HepG2 (cell line): Measurements from ENCODE around the gene PLXNA3. TPM values are rescaled to one million over a fixed set of nuclear protein-coding genes. Genes with fewer than 3 reads are reported as not detected.

Experiments
- ATAC-seq: fragments of 200-7000 bp; cut with Tn5 transposase; 3 replicates; pipeline ENCODE4 v1.9.1; 2020; ENCODE audit warnings: mild to moderate bottlenecking, moderate library complexity
- BruUV-seq: library from RNA; stranded (reverse); fragments of 400-500 nt; replicated peaks from 2 replicates; lab custom pipeline; 2021; lab: Mats Ljungman, UMichigan
- CTCF ChIA-PET: fragments of 300-600 bp; formaldehyde crosslinking; extraction: SDS; loops from one replicate; lab custom pipeline; 2021; ENCODE audit warnings: low total read pairs, inconsistent platforms, low intra/inter-chr PET ratio; lab: Yijun Ruan, JAX
- POLR2A ChIA-PET: fragments of 350-600 bp; sonication (Branson Sonifier 250); formaldehyde crosslinking; loops from one replicate; lab custom pipeline; 2020; ENCODE audit warnings: antibody characterized with exemption, inconsistent platforms; lab: Yijun Ruan, JAX
- DNase-seq: peaks from one replicate; pipeline ENCODE4 v3.0.0-alpha.2; 2015; ENCODE audit warnings: low spot score
- FAIRE-seq: peaks from 3 replicates; lab custom pipeline; 2011; peaks lifted over from hg19 to GRCh38; lab: Jason Lieb, UNC
- H2AFZ ChIP-seq: one replicate; pipeline ENCODE4 v1.6.1; 2011; ENCODE audit warnings: low read length, inconsistent platforms
- H3K27ac ChIP-seq: fragments of 300-600 bp; 3 replicates; pipeline ENCODE4 v1.8.0; 2011; ENCODE audit warnings: mixed run types, mild to moderate bottlenecking, mixed read lengths, low read length, inconsistent platforms; ENCODE audit not compliant: insufficient read depth; ENCODE audit errors: extremely low read length
- H3K27me3 ChIP-seq, 2 experiments: fragments of 200-600 bp in 1 of 2; 2 replicates in 1 of 2; 3 replicates in 1 of 2; pipeline versions ENCODE4 v1.6.0 to v1.8.0; 2011; ENCODE audit warnings: low read length in 2 of 2, mild to moderate bottlenecking in 2 of 2, moderate library complexity in 2 of 2, inconsistent platforms in 1 of 2; ENCODE audit not compliant: insufficient read depth in 2 of 2, control insufficient read depth in 1 of 2
- H3K36me3 ChIP-seq, 2 experiments: fragments of 200-600 bp in 1 of 2; replicated peaks in 1 of 2; 2 replicates in 1 of 2; 3 replicates in 1 of 2; pipeline versions ENCODE4 v1.5.1 to v1.8.0; 2011; ENCODE audit warnings: low read length in 2 of 2, inconsistent platforms in 1 of 2; ENCODE audit not compliant: insufficient read depth in 2 of 2, control insufficient read depth in 1 of 2
- H3K4me1 ChIP-seq: 2 replicates; pipeline ENCODE4 v1.5.1; 2012; ENCODE audit warnings: low read length, inconsistent platforms; ENCODE audit not compliant: insufficient read depth
- H3K4me2 ChIP-seq: 2 replicates; pipeline ENCODE4 v1.6.0; 2011; ENCODE audit warnings: low read depth, low read length, inconsistent platforms
- H3K4me3 ChIP-seq, 3 experiments: fragments of 200-600 bp in 1 of 3; sonication (generic), shearing (Covaris generic) in 1 of 3; replicated peaks in 1 of 3; 2 replicates each; pipeline ENCODE4 v1.5.1; 2011 to 2016; ENCODE audit warnings: low read length in 3 of 3, inconsistent platforms in 2 of 3, low read depth in 2 of 3, mild to moderate bottlenecking in 2 of 3, control low read depth in 1 of 3, mixed read lengths in 1 of 3; ENCODE audit not compliant: insufficient read depth in 1 of 3
- H3K79me2 ChIP-seq: one replicate; pipeline ENCODE4 v1.6.1; 2011; ENCODE audit warnings: low read length, inconsistent platforms; ENCODE audit not compliant: insufficient read depth
- H3K9ac ChIP-seq: 2 replicates; pipeline ENCODE4 v1.6.0; 2011; ENCODE audit warnings: mild to moderate bottlenecking, low read depth, low read length, inconsistent platforms; ENCODE audit not compliant: insufficient read depth
- H3K9me3 ChIP-seq: 2 replicates; pipeline ENCODE4 v1.5.1; 2012; ENCODE audit warnings: mild to moderate bottlenecking, low read length
- H4K20me1 ChIP-seq: 2 replicates; pipeline ENCODE4 v1.6.0; 2011; ENCODE audit warnings: inconsistent platforms, mild to moderate bottlenecking, low read length, moderate library complexity; ENCODE audit not compliant: insufficient read depth
- DNMT1 ChIP-seq: sonication (generic); formaldehyde crosslinking; IDR thresholded peaks from 2 replicates; pipeline ENCODE4 v1.5.1; 2020; ENCODE audit warnings: mild to moderate bottlenecking, missing genetic modification reagents
- GATAD1 ChIP-seq: IDR thresholded peaks from 2 replicates; pipeline ENCODE4 v1.6.1; 2016; ENCODE audit warnings: missing genetic modification reagents, missing compliant biosample characterization
- GLI4 ChIP-seq: sonication (generic); formaldehyde crosslinking; IDR thresholded peaks from 2 replicates; pipeline ENCODE4 v1.5.1; 2020; ENCODE audit warnings: missing genetic modification reagents, mild to moderate bottlenecking, moderate library complexity, borderline replicate concordance
- KDM6A ChIP-seq: IDR thresholded peaks from 2 replicates; pipeline ENCODE4 v1.6.1; 2016; ENCODE audit warnings: low read depth
- MATR3 ChIP-seq: sonication (generic); formaldehyde crosslinking; IDR thresholded peaks from 2 replicates; pipeline ENCODE4 v1.4.0; 2020; ENCODE audit warnings: missing genetic modification reagents
- NFE2L1 ChIP-seq: sonication (generic); formaldehyde crosslinking; IDR thresholded peaks from 2 replicates; pipeline ENCODE4 v1.4.0; 2020; ENCODE audit warnings: missing genetic modification reagents, mild to moderate bottlenecking, borderline replicate concordance
- PRPF4 ChIP-seq: fragments of 200-400 bp; formaldehyde crosslinking; IDR thresholded peaks from 2 replicates; pipeline ENCODE4 v1.6.1; 2016; ENCODE audit warnings: low read length, low read depth; ENCODE audit not compliant: poor library complexity, severe bottlenecking
- RXRB ChIP-seq: IDR thresholded peaks from 2 replicates; pipeline ENCODE4 v1.6.1; 2016; ENCODE audit warnings: borderline replicate concordance, missing genetic modification reagents, missing compliant biosample characterization
- ZFP41 ChIP-seq: sonication (generic); formaldehyde crosslinking; IDR thresholded peaks from 2 replicates; pipeline ENCODE4 v1.4.0; 2020; ENCODE audit warnings: mild to moderate bottlenecking, missing genetic modification reagents, borderline replicate concordance
- ZMYM3 ChIP-seq: sonication (generic); formaldehyde crosslinking; IDR thresholded peaks from 2 replicates; pipeline ENCODE4 v1.5.1; 2020; ENCODE audit warnings: mild to moderate bottlenecking, missing genetic modification reagents
- ZNF136 ChIP-seq: sonication (generic); formaldehyde crosslinking; IDR thresholded peaks from 2 replicates; pipeline ENCODE4 v1.8.1; 2022; ENCODE audit warnings: low read depth, mild to moderate bottlenecking, moderate library complexity, missing genetic modification reagents
- ZNF207 ChIP-seq: fragments of 450-650 bp; IDR thresholded peaks from 2 replicates; pipeline ENCODE4 v1.6.1; 2016; ENCODE audit warnings: antibody characterized with exemption, borderline replicate concordance
- ZNF484 ChIP-seq: sonication (generic); formaldehyde crosslinking; IDR thresholded peaks from 2 replicates; pipeline ENCODE4 v1.5.1; 2020; ENCODE audit warnings: mild to moderate bottlenecking, low read depth, missing genetic modification reagents, borderline replicate concordance
- WGBS: methylation state at CpG from one replicate; pipeline ENCODE4 v1.1.6; 2017; ENCODE audit warnings: low lambda C conversion rate; 5-methylcytosine and 5-hydroxymethylcytosine counted together
- in situ Hi-C: cut with HindIII; loops from 2 replicates; pipeline ENCODE4 v1.10.0; 2017; ENCODE audit warnings: low pct_unique_long_range_greater_than_20kb; ENCODE audit not compliant: extremely low pct_ligation_motif_present
- intact Hi-C: fragments of 100-400 bp; cut with micrococcal nuclease; formaldehyde crosslinking; loops from one replicate; pipeline ENCODE4 v1.10.0; 2022; ENCODE audit not compliant: unreplicated experiment
- polyA plus RNA-seq, 8 experiments: library from polyadenylated mRNA; depleted of rRNA in 3 of 8; stranded (reverse) in 7 of 8; unstranded in 1 of 8; fragments of >200 nt; fragmentation: Illumina TruSeq in 4 of 8; extraction: Trizol in 4 of 8; gene quantifications; 2 replicates each; pipeline versions ENCODE4 v1.2.1 to v1.2.3, GENCODE V29; 2011 to 2016; ENCODE audit warnings: low read depth in 4 of 8, missing spikeins in 1 of 8, mixed read lengths in 1 of 8; ENCODE audit not compliant: insufficient read depth in 1 of 8
- total RNA-seq, 5 experiments: library from RNA; depleted of rRNA; stranded (reverse); fragments of >200 nt; fragmentation: Illumina TruSeq; extraction: Trizol; gene quantifications; 2 replicates each; pipeline ENCODE4 v1.2.3, GENCODE V29; 2016; ENCODE audit warnings: low read depth in 1 of 5
- TF ChIP-seq, protein P1 (sequence below): sonication (generic); formaldehyde crosslinking; IDR thresholded peaks from 2 replicates; pipeline ENCODE4 v1.8.0; 2022; ENCODE audit warnings: mild to moderate bottlenecking, missing genetic modification reagents, moderate library complexity
- TF ChIP-seq, protein P2 (sequence below): sonication (generic); formaldehyde crosslinking; IDR thresholded peaks from 2 replicates; pipeline ENCODE4 v1.5.0; 2020; ENCODE audit warnings: missing genetic modification reagents, mild to moderate bottlenecking, borderline replicate concordance
- TF ChIP-seq, protein P3 (sequence below): sonication (generic); formaldehyde crosslinking; IDR thresholded peaks from 2 replicates; pipeline ENCODE4 v1.4.0; 2020; ENCODE audit warnings: missing genetic modification reagents
- TF ChIP-seq, protein P4 (sequence below): sonication (generic); formaldehyde crosslinking; IDR thresholded peaks from 2 replicates; pipeline ENCODE4 v1.5.1; 2020; ENCODE audit warnings: missing genetic modification reagents, mild to moderate bottlenecking, borderline replicate concordance
- TF ChIP-seq, protein P5 (sequence below): fragments of 450-650 bp; IDR thresholded peaks from 2 replicates; pipeline ENCODE4 v1.6.1; 2017
- TF ChIP-seq, protein P6 (sequence below): sonication (generic); formaldehyde crosslinking; IDR thresholded peaks from 2 replicates; pipeline ENCODE4 v1.4.0; 2020; ENCODE audit warnings: low read depth, mild to moderate bottlenecking, missing genetic modification reagents

The PLXNA3 gene
- total and polyA plus RNA-seq, 2 of the 13 experiments (the other 11 are each of a cell fraction or from before 2014, with no cell fraction given) = 5.8 to 20.6 TPM

DNA sequence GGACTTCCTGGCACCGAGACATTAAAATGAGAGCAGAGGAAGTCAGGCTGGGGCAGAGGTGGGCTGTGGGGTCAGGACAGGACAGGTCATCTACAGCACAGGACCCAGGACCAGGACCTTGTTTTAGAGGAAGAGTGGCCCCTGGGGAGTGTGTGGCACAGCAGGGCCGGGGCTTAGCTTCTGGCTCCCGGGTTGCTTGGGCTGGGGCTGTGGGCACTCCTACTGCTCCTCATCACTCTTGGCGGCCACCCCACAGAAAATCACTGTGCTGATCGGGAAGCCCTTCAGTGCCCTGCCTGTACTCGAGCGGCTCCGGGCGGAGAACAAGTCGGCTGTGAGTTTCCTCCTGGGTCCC lies 37.7 kb upstream of the PLXNA3 start:
- H3K4me3 ChIP-seq = no peak overlapping the region
- H3K27ac ChIP-seq = no peak overlapping the region
- in situ Hi-C loops = loop anchor here (25.0 kb wide), 1 partner anchor 117 kb away; the partner anchor contains the start of genes G6PD and IKBKG
- no peak overlapping the region for H2AFZ ChIP-seq
- DNase-seq (no peak), FAIRE-seq (no peak), ATAC-seq (no peak)
- H3K4me1 ChIP-seq = no peaks in the 10 kb centered on the region
- no peaks in the 10 kb centered on the region for H3K79me2 ChIP-seq
- ChIA-PET POLR2A (interaction anchor here (1.1 to 1.9 kb wide), 3 partner anchors 9 to 23 kb away, joined by 4 to 5 read pairs (median 5); partner anchors contain the start of genes DNASE1L1, RPL10 and TAFAZZIN), CTCF (no interaction called here)
- H3K9ac ChIP-seq = no peak overlapping the region
- H3K27me3 ChIP-seq = no peaks in the 10 kb centered on the region
- no peaks in the 10 kb centered on the region for H4K20me1 ChIP-seq
- BruUV-seq = no TSS peak
- WGBS = no CpG with 5 or more reads among the region's 10 CpGs
- H3K9me3 ChIP-seq = no peaks in the 10 kb centered on the region
- intact Hi-C loops = no loop called here
- TF ChIP-seq GLI4 (CRISPR knock-in tag) (no peak), ZFP41 (CRISPR knock-in tag) (no peak), RXRB (no peak), MATR3 (no peak), ZMYM3 (CRISPR knock-in tag) (no peak), GATAD1 (CRISPR knock-in tag) (no peak), KDM6A (CRISPR knock-in tag) (no peak), DNMT1 (CRISPR knock-in tag) (no peak), ZNF484 (CRISPR knock-in tag) (no peak), PRPF4 (no peak), ZNF136 (no peak), ZNF207 (no peak), NFE2L1 (CRISPR knock-in tag) (no peak)
- TF ChIP-seq, protein P1, sequence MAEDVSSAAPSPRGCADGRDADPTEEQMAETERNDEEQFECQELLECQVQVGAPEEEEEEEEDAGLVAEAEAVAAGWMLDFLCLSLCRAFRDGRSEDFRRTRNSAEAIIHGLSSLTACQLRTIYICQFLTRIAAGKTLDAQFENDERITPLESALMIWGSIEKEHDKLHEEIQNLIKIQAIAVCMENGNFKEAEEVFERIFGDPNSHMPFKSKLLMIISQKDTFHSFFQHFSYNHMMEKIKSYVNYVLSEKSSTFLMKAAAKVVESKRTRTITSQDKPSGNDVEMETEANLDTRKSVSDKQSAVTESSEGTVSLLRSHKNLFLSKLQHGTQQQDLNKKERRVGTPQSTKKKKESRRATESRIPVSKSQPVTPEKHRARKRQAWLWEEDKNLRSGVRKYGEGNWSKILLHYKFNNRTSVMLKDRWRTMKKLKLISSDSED (CRISPR knock-in tag) = no peak
- TF ChIP-seq, protein P2, sequence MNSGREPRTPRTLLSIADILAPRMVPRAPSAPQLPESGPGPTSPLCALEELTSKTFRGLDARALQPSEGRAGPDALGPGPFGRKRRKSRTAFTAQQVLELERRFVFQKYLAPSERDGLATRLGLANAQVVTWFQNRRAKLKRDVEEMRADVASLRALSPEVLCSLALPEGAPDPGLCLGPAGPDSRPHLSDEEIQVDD (CRISPR knock-in tag) = no peak
- TF ChIP-seq, protein P3, sequence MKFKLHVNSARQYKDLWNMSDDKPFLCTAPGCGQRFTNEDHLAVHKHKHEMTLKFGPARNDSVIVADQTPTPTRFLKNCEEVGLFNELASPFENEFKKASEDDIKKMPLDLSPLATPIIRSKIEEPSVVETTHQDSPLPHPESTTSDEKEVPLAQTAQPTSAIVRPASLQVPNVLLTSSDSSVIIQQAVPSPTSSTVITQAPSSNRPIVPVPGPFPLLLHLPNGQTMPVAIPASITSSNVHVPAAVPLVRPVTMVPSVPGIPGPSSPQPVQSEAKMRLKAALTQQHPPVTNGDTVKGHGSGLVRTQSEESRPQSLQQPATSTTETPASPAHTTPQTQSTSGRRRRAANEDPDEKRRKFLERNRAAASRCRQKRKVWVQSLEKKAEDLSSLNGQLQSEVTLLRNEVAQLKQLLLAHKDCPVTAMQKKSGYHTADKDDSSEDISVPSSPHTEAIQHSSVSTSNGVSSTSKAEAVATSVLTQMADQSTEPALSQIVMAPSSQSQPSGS = no peak
- TF ChIP-seq, protein P4, sequence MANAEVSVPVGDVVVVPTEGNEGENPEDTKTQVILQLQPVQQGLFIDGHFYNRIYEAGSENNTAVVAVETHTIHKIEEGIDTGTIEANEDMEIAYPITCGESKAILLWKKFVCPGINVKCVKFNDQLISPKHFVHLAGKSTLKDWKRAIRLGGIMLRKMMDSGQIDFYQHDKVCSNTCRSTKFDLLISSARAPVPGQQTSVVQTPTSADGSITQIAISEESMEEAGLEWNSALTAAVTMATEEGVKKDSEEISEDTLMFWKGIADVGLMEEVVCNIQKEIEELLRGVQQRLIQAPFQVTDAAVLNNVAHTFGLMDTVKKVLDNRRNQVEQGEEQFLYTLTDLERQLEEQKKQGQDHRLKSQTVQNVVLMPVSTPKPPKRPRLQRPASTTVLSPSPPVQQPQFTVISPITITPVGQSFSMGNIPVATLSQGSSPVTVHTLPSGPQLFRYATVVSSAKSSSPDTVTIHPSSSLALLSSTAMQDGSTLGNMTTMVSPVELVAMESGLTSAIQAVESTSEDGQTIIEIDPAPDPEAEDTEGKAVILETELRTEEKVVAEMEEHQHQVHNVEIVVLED (CRISPR knock-in tag) = no peak
- TF ChIP-seq, protein P5, sequence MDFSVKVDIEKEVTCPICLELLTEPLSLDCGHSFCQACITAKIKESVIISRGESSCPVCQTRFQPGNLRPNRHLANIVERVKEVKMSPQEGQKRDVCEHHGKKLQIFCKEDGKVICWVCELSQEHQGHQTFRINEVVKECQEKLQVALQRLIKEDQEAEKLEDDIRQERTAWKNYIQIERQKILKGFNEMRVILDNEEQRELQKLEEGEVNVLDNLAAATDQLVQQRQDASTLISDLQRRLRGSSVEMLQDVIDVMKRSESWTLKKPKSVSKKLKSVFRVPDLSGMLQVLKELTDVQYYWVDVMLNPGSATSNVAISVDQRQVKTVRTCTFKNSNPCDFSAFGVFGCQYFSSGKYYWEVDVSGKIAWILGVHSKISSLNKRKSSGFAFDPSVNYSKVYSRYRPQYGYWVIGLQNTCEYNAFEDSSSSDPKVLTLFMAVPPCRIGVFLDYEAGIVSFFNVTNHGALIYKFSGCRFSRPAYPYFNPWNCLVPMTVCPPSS = no peak
- TF ChIP-seq, protein P6, sequence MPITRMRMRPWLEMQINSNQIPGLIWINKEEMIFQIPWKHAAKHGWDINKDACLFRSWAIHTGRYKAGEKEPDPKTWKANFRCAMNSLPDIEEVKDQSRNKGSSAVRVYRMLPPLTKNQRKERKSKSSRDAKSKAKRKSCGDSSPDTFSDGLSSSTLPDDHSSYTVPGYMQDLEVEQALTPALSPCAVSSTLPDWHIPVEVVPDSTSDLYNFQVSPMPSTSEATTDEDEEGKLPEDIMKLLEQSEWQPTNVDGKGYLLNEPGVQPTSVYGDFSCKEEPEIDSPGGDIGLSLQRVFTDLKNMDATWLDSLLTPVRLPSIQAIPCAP (CRISPR knock-in tag) = no peak
- no peak overlapping the region for H3K4me2 ChIP-seq
- no peaks in the 10 kb centered on the region for H3K36me3 ChIP-seq
